Fibroblast of skin of back (primary cell): ENCODE data around the gene ASPSCR1.
A peak's percentile ranks its signal among the peaks of the same experiment; 100 is the strongest.
"Not testable (repeated sequence)": the region's sequence is repeated elsewhere in the genome, so short reads cannot be mapped to it uniquely, and the experiment has no call there.

ENCODE experiments used
- DNase-seq: peaks from one replicate; pipeline ENCODE4 v3.0.0-alpha.2; 2013

The ASPSCR1 gene

DNA sequence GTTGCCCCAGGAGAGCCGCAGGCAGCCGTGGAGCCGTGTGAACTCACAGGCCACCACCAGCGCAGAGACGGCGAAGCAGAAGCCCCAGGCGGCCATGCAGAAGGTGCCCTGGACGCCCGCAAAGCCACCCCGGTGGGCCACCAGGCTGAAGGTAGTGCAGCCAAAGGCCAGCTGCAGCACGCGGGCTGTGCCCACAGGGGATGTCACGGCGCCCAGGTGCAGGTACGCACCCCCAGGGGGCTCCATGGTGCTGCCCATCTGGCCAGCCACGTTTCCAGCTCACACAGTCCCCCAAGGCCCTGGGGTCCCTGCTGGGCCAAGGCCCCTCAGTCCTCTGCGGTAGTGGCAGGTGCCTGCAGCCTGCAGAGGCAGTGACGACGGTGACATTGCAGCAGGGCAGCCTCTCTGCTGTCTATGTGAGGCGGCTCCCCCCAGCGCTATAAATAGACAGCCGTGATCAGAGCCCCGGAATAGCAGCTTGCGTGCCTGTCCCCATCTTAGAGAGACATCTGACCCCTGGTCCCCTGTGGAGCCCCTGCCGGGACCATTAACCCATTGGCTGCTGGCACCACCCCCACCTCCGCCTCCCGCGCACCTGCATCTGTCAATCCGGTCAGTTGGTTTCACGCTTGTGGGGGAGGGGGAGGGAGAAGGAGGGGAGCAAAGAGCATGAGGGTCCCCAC lies 35.8 kb upstream of the ASPSCR1 start:
- DNase-seq, result no peak

DNA sequence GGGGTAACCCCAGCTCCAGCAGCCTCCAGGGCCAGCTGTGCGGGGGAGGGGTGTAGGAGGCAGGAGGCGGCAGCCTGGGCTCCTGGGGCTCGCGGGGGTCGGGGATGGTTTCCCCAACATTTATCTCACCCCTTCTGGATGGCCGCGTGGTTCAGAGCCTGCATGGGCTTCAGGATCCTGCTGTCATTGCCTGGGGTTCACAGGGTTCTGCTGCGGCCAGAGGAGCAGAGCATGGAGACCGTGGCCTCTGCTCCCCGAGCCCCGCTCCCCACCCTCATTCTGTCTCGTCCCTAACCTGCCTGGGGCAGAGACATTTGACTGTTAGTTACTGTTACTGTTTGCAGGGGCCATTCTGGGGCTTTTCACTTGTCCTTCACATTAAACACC lies 35.3 kb upstream of the ASPSCR1 start:
- DNase-seq, result no peak

DNA sequence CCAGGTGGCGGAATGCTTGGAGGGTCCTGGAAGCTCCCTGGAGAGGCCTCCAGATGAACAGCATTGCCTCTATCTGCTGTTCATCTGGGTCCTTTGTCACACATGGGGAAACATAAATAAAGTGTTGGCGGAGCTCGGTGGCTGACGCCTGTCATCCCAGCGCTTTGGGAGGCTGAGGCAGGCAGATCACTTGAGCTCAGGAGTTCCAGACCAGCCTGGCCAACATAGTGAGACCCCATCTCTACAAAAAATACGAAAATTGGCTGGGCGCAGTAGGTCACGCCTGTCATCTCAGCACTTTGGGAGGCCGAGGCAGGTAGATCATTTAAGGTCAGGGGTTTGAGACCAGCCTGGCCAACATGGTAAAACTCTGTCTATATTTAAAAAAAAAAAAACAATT lies 32.6 kb upstream of the ASPSCR1 start:
- DNase-seq, result no peak

DNA sequence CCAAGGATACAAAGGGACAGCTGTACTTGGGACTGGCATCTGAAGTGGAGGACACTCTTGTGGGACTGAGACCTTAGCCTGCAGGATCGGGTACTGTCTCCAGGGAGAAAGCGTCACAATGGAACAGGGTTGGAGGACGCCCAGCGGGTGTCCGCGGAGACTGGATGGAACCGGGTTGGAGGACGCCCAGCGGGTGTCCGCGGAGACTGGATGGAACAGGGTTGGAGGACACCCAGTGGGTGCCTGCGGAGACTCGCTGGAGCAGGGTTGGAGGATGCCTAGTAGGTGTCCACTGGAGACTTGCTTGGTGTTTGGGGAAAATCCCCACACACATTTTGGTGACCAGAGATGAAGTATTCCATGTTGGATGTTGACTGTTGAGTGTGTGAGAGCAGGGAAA lies 30.2 kb upstream of the ASPSCR1 start, which contains the start of gene MYADML2:
Gene MYADML2 (minus strand): TSS at position 45 of the 400 bp plus-strand sequence. CDS start 5,492 bp downstream, outside the sequence.
- DNase-seq, result no peak

DNA sequence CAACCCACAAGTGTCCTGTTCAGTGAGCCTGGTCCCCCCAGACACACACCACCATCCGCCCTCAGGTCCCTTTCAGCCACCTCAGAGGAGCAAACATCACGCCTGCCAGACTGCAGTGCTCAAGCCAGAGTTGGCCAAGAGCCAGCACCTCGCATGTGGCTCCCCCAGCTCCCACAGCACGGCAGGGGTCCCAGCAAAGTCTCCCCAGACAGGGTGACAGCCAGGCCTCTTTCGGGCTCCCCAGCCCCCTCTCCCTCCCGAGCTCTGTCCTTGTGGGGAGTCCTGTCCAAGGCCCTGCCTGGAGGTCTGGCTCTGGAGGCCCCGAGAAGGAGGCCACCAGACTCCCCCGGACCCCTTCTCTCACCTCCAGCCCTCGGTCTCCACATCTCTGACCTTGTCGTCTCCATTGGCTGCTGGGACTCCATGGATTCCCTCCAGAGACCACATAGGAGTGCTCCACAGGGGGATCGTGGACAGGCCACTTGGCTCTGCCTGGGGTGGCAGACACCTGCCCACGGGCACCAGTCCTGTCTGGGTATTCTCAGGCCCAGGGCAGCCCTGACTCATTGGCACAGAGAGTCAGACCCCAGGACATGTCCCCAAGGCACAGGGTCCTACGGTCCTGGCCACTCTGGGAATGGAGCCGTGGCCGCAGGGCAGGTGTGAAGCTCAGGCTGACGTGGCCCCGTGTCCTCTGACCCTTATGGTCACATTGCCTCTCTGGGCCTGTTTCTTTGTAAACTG lies 28.6 kb upstream of the ASPSCR1 start:
- DNase-seq, result no peak

DNA sequence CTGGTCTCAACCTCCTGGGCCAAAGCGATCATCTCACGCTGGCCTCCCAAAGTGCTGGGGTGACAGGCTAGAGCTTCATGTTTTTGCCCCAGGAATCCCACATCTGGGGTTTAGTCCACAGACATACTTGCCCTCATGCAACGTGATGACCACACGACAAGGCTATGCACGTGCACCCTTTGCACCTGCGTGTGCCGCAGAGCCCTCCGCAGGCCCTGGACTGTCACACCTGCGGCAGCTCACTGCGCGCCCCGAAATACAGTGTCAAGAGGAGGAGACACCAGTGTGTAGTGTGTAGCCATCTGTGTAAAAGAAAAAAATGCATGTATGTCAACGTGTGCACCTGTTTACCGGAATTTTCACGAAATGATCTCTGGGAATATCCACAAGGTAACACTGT lies 26.9 kb upstream of the ASPSCR1 start:
- DNase-seq, result no peak

DNA sequence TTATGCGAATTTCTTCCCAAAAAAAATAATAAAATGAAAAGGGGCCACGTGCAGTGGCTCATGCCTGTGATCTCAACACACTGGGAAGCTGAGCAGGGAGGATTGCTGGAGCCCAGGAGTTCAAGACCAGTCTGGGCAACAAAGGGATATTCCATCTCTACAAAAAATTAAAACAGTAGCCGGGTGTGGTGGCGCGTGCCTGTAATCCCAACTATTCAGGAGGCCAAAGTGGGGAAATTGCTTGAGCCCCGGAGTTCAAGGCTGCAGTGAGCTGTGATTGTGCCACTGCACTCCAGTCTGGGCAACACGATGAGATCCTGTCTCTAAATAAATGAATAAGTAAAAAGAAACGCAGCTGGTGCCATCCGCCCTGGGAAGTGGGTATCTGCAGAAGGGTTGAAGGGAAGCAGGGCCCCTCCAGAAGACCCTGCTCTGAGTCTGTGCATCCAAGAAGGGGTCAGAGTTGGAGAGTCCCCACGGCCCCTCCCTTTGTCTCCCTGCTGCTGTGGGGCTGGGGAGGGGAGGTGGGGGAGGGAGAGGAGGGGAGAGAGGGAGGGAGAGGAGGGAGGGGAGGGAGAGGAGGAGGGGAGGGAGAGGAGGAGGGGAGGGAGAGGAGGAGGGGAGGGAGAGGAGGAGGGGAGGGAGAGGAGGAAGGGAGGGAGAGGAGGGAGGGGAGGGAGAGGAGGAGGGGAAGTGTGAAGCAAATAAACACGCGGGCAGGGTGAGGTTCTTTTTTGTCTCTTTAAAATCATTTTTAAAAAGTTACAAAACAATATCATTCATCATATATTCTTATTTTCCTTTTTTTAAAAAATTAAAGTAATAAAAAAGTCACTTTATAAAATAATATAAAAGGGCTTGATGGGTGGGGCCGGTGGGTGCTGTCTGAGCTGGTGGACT lies 25.4 kb upstream of the ASPSCR1 start:
- DNase-seq, result no peak

DNA sequence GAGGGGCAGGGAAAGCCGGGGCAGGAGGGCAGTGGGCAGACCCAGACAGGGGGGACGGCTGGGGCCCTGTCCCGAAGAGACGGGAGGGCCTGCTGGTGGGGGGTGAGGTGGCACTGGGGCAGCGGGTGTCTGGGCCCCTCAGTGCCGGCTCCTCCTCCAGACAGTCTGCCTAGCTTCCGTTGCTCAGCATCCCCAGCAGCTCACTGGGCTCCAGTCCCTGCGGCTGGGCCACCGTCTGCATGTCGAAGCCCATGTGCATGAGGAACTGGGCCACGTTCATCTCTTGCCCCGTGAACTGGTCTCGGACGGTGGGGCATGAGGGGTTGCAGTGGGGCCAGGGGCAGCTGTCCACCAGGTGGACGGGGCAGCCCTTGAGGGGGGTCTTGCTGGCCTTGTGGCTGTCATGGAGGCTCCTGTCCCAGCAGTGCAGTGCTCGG lies 24.6 kb upstream of the ASPSCR1 start:
- DNase-seq, result no peak

DNA sequence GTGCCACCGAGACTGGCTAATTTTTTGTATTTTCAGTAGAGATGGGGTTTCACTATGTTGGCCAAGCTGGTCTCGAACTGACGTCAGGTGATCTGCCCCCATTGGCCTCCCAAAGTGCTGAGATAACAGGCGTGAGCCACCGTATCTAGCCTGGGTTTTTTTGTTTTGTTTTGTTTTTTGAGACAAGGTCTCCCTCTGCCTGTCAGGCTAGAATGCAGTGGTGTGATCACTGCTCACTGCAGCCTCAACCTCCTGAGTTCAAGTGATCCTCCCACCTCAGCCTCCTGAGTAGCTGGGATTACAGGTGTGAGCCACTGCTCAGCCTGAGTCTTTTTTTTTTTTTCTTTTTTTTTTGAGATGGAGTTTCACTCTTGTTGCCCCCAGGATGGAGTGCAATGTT lies 24.0 kb upstream of the ASPSCR1 start:
- not testable (repeated sequence) for DNase-seq

DNA sequence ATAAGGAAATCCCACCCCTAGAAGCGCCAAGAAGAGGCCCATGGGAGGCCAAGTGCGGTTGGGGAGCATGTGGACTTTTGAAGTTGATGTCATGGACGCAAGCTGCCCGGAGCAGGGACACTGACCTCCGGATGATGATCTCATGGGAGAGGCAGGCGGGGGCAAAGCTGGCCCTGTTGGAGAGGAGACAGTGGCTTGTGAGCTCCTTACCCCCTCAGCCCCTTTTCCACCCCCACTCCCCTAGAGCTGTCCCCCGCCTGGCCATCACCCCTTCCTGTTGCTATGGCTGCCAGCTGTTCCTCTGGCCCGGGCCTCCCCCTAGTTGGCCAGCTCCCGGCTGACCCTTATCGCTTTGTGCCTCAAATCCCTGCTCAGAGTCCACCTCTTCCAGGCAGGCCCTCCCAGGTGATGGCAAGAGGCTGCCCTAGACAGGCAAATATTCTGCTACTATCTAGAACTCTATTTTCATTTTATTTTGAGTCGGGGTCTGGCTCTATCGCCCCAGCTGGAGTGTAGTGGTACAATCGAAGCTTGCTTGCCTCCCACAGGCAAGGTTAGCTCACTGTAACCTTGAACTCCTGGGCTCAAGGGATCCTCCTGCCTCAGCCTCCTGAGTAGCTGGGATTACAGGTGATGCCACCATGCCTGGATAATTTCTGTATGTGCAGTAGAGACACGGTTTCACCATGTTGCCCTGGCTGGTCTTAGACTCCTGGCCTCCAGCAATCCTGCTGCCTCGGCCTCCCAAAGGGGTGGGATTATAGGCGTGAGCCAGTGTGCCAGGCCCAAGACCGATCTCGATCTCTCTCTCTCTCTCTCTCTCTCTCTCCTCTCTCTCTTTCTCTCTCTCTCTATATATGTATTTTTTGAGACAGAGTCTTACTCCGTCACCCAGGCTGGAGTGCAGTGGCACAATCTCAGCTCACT lies 23.0 kb upstream of the ASPSCR1 start:
- no peak for DNase-seq

DNA sequence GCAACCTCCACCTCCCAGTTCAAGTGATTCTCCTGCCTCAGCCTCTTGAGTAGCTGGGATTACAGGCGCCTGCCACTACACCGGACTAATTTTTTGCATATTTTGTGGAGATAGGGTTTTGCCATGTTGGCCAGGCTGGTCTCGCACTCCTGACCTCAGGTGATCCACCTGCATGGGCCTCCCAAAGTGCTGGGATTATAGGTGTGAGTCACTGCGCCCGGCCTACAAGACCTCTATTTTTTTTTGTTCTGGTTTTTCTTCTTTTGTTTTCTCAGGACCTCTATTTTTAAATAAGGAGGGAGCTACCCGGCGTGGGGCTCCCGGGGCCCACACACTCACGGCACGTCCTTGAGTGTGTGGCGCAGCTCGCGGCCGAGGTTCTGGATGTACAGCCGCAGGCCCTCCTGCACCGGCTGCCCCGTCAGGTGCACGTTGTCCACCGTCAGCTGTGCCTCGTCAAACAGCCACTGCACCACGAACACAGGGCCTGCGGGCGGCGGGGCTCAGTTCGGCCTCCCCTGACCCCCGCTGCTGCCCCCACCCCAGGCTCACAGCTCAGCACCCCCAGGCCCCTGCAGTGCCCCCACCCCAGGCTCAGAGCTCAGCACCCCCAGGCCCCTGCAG lies 22.3 kb upstream of the ASPSCR1 start:
- DNase-seq, result no peak

DNA sequence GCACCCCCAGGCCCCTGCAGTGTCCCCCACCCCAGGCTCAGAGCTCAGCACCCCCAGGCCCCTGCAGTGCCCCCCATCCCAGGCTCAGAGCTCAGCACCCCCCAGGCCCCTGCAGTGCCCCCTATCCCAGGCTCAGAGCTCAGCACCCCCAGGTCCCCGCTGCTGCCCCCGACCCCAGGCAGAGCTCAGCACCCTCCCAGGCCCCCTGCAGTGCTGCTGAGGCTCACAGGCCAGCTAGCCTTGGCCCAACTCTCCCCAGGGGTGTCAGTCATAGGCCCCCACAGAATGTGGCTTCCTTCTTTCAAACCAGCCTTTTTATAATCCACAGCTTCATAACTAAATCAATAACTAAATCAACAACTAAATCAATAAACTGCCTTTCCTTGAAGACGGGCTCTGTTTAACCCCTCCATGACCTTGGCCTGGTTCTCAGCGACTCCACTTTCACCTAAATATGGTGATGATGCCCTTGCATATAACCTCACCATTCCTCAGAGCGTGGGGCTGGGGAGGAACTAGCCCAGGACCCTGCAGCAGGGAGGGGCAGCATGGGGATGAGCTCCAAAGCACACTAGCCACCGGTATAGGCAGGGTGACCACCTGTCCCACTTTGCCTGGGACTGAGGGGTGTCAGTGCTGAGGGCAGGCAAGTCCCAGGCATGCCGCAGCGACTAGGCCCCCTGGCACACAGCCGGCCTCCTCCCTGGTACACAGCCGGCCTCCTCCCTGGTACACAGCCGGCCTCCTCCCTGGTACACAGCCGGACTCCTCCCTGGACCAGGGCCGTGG lies 21.5 kb upstream of the ASPSCR1 start:
- no peak for DNase-seq

DNA sequence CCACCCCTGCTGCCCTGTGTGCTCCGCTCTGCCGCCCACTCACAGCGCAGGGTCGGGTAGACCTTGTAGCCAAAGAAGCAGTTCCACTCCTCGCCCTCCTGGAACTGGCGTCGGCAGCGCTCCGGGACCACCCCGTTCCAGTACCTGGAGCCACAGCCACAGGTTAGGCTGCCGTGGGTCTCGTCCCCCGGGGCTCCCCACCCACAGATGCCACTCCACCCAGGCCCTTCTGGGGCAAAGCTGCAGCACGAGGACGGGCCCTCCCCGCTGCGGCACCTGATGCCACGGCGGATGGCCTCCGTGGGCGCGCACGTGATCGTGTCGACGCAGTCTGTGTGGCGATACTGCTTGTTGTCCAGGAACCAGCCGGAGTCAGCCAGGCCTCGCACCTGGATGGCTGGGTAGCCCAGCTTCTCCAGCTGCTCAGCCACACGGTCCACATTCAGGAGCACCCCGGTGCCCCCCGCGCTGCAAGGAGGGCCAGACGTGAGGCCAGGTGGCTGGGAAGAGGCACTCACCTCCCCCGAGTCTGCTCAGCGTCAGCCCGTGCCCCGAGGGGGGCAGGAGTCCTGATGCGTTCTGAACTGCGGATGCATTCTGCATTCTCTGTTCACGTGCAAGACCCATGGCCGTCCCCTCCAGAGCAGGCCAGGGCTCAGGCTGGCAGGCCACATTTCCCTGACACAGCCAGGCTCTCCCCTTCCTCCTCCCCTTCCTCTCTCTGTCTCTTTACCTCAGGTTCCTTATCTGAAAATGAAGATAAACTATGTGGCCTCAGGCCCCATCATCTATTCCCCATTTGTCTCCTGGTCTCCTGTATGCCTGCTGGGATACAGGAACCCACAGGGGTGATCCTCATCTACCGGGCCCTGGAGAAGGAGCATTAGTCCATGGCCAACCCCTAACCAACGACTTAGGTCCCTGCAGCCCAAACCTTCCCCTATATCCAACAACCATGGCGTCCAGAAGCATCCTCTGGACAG lies 20.5 kb upstream of the ASPSCR1 start:
- no peak for DNase-seq

DNA sequence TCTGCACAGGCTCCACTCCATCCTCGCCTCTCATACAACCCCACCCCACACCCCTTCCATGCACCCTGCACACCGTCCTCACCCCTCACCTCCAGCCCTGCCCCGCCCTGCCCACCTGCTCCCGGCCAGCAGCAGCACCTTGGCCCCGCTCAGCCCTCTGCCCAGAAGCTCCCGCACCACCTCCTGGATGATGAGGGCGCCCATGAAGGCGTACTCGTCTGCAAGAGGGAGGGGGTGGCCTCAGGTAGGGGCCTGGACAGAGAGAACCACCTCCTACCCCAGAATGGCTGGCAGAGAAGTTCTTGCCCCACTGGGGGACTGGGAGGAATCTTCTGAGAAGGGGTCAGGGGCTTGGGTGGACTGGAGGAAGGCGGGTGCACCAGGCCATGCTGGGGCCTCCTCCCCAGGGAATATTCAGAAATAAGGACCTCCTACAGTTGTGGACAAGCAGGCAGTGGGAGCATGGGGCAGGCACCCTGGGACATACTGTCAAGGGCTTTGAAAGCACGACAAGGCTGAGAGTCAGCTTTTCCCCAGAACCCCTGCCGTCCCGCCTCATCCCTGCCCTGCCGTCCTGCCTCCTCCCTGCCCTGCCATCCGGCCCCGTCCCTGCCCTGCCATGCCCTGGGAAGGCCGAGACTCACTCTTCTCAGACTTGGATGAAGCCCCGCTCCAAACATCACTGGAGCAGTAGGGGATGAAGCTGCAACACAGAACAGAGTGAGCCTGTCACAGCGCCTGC lies 19.6 kb upstream of the ASPSCR1 start:
- DNase-seq, result no peak

DNA sequence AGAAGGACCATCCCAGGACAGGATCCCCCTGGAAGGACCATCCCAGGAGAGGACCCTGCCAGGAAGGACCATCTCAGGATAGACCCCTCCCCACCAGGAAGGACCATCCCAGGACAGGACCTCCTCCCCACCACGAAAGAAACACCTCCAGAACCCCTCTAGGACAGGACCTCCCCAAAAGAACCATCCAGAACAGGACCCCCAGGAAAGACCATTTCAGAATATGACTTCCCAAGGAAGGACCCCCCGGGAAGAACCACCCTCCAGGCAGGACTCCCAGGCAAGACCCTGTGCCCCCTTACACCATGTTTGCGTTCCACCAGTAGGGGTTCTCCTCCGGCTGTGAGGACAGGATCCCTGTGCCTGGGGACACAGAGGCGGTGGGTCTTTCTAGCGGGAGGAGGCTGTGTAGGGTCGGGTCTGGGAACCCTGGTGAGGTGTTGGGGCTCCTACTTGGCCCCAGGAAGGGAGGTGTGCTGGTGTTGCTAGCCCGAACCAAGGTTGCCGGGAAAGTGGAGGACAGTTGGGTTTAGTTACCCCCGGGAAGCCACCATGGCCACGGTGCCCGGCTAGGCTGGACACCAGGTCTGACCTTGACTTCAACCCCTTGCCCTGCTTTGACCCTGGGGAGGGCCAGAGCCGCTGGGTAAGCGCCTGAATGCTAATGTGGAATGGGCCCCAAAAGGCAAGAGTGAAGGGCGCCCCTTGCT lies 18.6 kb upstream of the ASPSCR1 start:
- DNase-seq, result no peak

DNA sequence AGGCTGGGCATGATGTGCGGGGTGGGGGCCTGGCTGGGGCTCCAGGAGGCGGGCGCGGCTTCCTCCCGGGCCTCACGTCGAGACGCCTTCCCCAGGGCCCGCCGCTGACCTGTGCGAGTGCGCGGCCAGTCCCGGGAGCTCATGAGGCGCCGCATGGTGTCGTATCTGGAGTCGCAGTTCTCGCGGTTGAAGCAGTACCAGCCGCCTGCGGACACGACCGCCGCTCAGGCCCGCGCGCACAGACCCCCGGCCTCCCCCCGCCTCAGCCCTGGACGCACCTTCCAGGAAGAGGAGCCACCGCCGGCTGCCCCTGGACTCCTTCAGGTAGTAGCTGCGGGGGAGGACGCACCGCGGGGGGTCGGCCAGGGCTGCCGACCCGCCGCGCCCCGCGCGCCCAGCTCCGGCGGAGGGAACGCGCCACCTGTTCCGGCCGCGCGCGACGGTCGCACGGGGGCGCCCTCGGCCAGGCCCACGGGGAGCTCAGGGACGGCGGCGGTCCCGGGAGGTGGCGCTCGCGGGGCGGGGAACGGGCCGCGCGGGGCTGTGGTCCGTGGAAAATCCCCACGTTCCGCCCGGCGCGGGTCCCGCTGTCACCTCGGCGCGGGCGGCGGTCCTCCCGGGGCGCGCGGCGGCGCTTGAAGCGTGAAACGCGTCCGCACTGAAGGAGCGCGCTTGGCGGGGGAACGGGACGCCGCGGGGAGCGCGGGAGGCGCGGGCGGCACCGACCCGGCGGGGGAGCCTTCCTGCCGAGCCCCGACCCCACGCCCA lies 17.9 kb upstream of the ASPSCR1 start:
- peak; percentile 40 for DNase-seq
